ENCODE results near the gene MRTFB.

The MRTFB gene

GRCh38 chr16:14125000-14125681 lies 54.0 kb downstream of the MRTFB start:
- H3K9me3 Mint-ChIP-seq: no peaks in the 10 kb centered on the region
- peaks cover 2% of the 10 kb centered on the region for H3K36me3 Mint-ChIP-seq (ENCODE audit: low read depth)
- no peak overlapping the region for H3K27ac Mint-ChIP-seq
- no peaks in the 10 kb centered on the region for H3K4me1 Mint-ChIP-seq (ENCODE audit: low read depth)
- no peaks in the 10 kb centered on the region for H3K27me3 Mint-ChIP-seq (ENCODE audit: low read depth)
- H3K4me3 Mint-ChIP-seq: no peak overlapping the region

GRCh38 chr16:14125708-14126107 lies 54.6 kb downstream of the MRTFB start:
- no peak overlapping the region for H3K4me3 Mint-ChIP-seq
- H3K27ac Mint-ChIP-seq: no peak overlapping the region
- H3K9me3 Mint-ChIP-seq: no peaks in the 10 kb centered on the region
- no peaks in the 10 kb centered on the region for H3K4me1 Mint-ChIP-seq (ENCODE audit: low read depth)
- H3K36me3 Mint-ChIP-seq (ENCODE audit: low read depth): peaks cover 2% of the 10 kb centered on the region
- no peaks in the 10 kb centered on the region for H3K27me3 Mint-ChIP-seq (ENCODE audit: low read depth)

- H3K4me1 Mint-ChIP-seq (ENCODE audit: low read depth): no peaks in the 10 kb centered on the region
- no peak overlapping the region for H3K27ac Mint-ChIP-seq
- H3K36me3 Mint-ChIP-seq (ENCODE audit: low read depth): no peaks in the 10 kb centered on the region
- no peak overlapping the region for H3K4me3 Mint-ChIP-seq
- H3K27me3 Mint-ChIP-seq (ENCODE audit: low read depth): no peaks in the 10 kb centered on the region
- no peaks in the 10 kb centered on the region for H3K9me3 Mint-ChIP-seq
Observed at GRCh38 chr16:14128097-14128496, 57.0 kb downstream of the MRTFB start.

GRCh38 chr16:14129502-14129901 lies 58.4 kb downstream of the MRTFB start:
- Mint-ChIP-seq H3K36me3 (ENCODE audit: low read depth) (no peaks in the 10 kb centered on the region), H3K4me1 (ENCODE audit: low read depth) (no peaks in the 10 kb centered on the region), H3K27ac (no peak overlapping the region), H3K9me3 (no peaks in the 10 kb centered on the region), H3K4me3 (no peak overlapping the region), H3K27me3 (ENCODE audit: low read depth) (no peaks in the 10 kb centered on the region)

GRCh38 chr16:14131774-14132695 lies 60.9 kb downstream of the MRTFB start:
- no peak overlapping the region for H3K4me3 Mint-ChIP-seq
- H3K4me1 Mint-ChIP-seq (ENCODE audit: low read depth): no peaks in the 10 kb centered on the region
- H3K27ac Mint-ChIP-seq: no peak overlapping the region
- H3K36me3 Mint-ChIP-seq (ENCODE audit: low read depth): no peaks in the 10 kb centered on the region
- no peaks in the 10 kb centered on the region for H3K9me3 Mint-ChIP-seq
- no peaks in the 10 kb centered on the region for H3K27me3 Mint-ChIP-seq (ENCODE audit: low read depth)

- H3K27me3 Mint-ChIP-seq (ENCODE audit: low read depth): no peaks in the 10 kb centered on the region
- H3K27ac Mint-ChIP-seq: no peak overlapping the region
- H3K4me1 Mint-ChIP-seq (ENCODE audit: low read depth): no peaks in the 10 kb centered on the region
- no peaks in the 10 kb centered on the region for H3K36me3 Mint-ChIP-seq (ENCODE audit: low read depth)
- H3K9me3 Mint-ChIP-seq: no peaks in the 10 kb centered on the region
- H3K4me3 Mint-ChIP-seq: no peak overlapping the region
Observed at GRCh38 chr16:14132696-14133048, 61.6 kb downstream of the MRTFB start.

GRCh38 chr16:14133907-14134306 lies 62.8 kb downstream of the MRTFB start:
- no peak overlapping the region for H3K4me3 Mint-ChIP-seq
- H3K27ac Mint-ChIP-seq: no peak overlapping the region
- H3K9me3 Mint-ChIP-seq: no peaks in the 10 kb centered on the region
- H3K4me1 Mint-ChIP-seq (ENCODE audit: low read depth): no peaks in the 10 kb centered on the region
- no peaks in the 10 kb centered on the region for H3K36me3 Mint-ChIP-seq (ENCODE audit: low read depth)
- no peaks in the 10 kb centered on the region for H3K27me3 Mint-ChIP-seq (ENCODE audit: low read depth)

- Mint-ChIP-seq H3K27ac (no peak overlapping the region), H3K27me3 (ENCODE audit: low read depth) (no peaks in the 10 kb centered on the region), H3K4me3 (no peak overlapping the region), H3K36me3 (ENCODE audit: low read depth) (peaks cover 2% of the 10 kb centered on the region), H3K9me3 (no peaks in the 10 kb centered on the region), H3K4me1 (ENCODE audit: low read depth) (no peaks in the 10 kb centered on the region)
Observed at GRCh38 chr16:14135704-14136103, 64.6 kb downstream of the MRTFB start.

GRCh38 chr16:14139872-14140271 lies 68.8 kb downstream of the MRTFB start:
- no peak overlapping the region for H3K4me3 Mint-ChIP-seq
- H3K9me3 Mint-ChIP-seq: no peaks in the 10 kb centered on the region
- no peaks in the 10 kb centered on the region for H3K4me1 Mint-ChIP-seq (ENCODE audit: low read depth)
- H3K27ac Mint-ChIP-seq: no peak overlapping the region
- peaks cover 2% of the 10 kb centered on the region for H3K36me3 Mint-ChIP-seq (ENCODE audit: low read depth)
- H3K27me3 Mint-ChIP-seq (ENCODE audit: low read depth): no peaks in the 10 kb centered on the region

- H3K36me3 Mint-ChIP-seq (ENCODE audit: low read depth): peaks cover 2% of the 10 kb centered on the region
- no peaks in the 10 kb centered on the region for H3K4me1 Mint-ChIP-seq (ENCODE audit: low read depth)
- H3K9me3 Mint-ChIP-seq: no peaks in the 10 kb centered on the region
- H3K27ac Mint-ChIP-seq: no peak overlapping the region
- no peak overlapping the region for H3K4me3 Mint-ChIP-seq
- H3K27me3 Mint-ChIP-seq (ENCODE audit: low read depth): no peaks in the 10 kb centered on the region
Observed at GRCh38 chr16:14140923-14141322, 69.8 kb downstream of the MRTFB start.

GRCh38 chr16:14146445-14146844 lies 75.3 kb downstream of the MRTFB start:
- H3K4me1 Mint-ChIP-seq (ENCODE audit: low read depth): no peaks in the 10 kb centered on the region
- H3K36me3 Mint-ChIP-seq (ENCODE audit: low read depth): no peaks in the 10 kb centered on the region
- no peak overlapping the region for H3K27ac Mint-ChIP-seq
- no peaks in the 10 kb centered on the region for H3K9me3 Mint-ChIP-seq
- H3K27me3 Mint-ChIP-seq (ENCODE audit: low read depth): no peaks in the 10 kb centered on the region
- H3K4me3 Mint-ChIP-seq: no peak overlapping the region

- H3K27me3 Mint-ChIP-seq (ENCODE audit: low read depth): no peaks in the 10 kb centered on the region
- H3K36me3 Mint-ChIP-seq (ENCODE audit: low read depth): no peaks in the 10 kb centered on the region
- no peaks in the 10 kb centered on the region for H3K4me1 Mint-ChIP-seq (ENCODE audit: low read depth)
- no peaks in the 10 kb centered on the region for H3K9me3 Mint-ChIP-seq
- H3K4me3 Mint-ChIP-seq: no peak overlapping the region
- no peak overlapping the region for H3K27ac Mint-ChIP-seq
Observed at GRCh38 chr16:14148016-14148415, 76.9 kb downstream of the MRTFB start.

- no peaks in the 10 kb centered on the region for H3K4me1 Mint-ChIP-seq (ENCODE audit: low read depth)
- H3K9me3 Mint-ChIP-seq: no peaks in the 10 kb centered on the region
- H3K36me3 Mint-ChIP-seq (ENCODE audit: low read depth): no peaks in the 10 kb centered on the region
- no peak overlapping the region for H3K27ac Mint-ChIP-seq
- no peaks in the 10 kb centered on the region for H3K27me3 Mint-ChIP-seq (ENCODE audit: low read depth)
- no peak overlapping the region for H3K4me3 Mint-ChIP-seq
Observed at GRCh38 chr16:14148569-14148968, 77.5 kb downstream of the MRTFB start.

- Mint-ChIP-seq H3K27ac (no peak overlapping the region), H3K9me3 (no peaks in the 10 kb centered on the region), H3K36me3 (ENCODE audit: low read depth) (no peaks in the 10 kb centered on the region), H3K27me3 (ENCODE audit: low read depth) (no peaks in the 10 kb centered on the region), H3K4me1 (ENCODE audit: low read depth) (no peaks in the 10 kb centered on the region), H3K4me3 (no peak overlapping the region)
Observed at GRCh38 chr16:14150796-14151195, 79.7 kb downstream of the MRTFB start.

Data from T-helper 1 cell treated with Interleukin-12 subunit alpha and Interleukin-12 subunit beta and Interleukin-4 antibody, amounts not matched to agents 30 μg/mL and 1 μg/mL, for 36 hours (primary cell).